BJ (cell line): ENCODE results near the gene CHCHD6. TPM values are rescaled to one million over a fixed set of nuclear protein-coding genes. Genes with fewer than 3 reads are reported as not detected.

Experiments used
- CTCF ChIA-PET: fragments of 350-600 bp; formaldehyde crosslinking; extraction: SDS; loops from one replicate; lab custom pipeline; 2021; ENCODE audit warnings: antibody characterized with exemption, inconsistent platforms; lab: Yijun Ruan, JAX
- POLR2A ChIA-PET: fragments of 300-600 bp; sonication (Branson Sonifier 250); formaldehyde crosslinking; extraction: SDS; loops from one replicate; lab custom pipeline; 2021; ENCODE audit warnings: antibody characterized with exemption; lab: Charles Lee
- DNase-seq: peaks from one replicate; pipeline ENCODE4 v3.0.0-alpha.2; 2011; ENCODE audit warnings: low read depth
- H3K27me3 ChIP-seq: 2 replicates; pipeline ENCODE4 v1.6.0; 2011; ENCODE audit warnings: low read length; ENCODE audit not compliant: control insufficient read depth, insufficient read depth
- H3K36me3 ChIP-seq: 2 replicates; pipeline ENCODE4 v1.5.1; 2011; ENCODE audit warnings: low read length; ENCODE audit not compliant: control insufficient read depth, insufficient read depth
- H3K4me3 ChIP-seq: 2 replicates; pipeline ENCODE4 v1.5.1; 2011; ENCODE audit warnings: low read depth, mild to moderate bottlenecking, control low read depth, low read length
- CTCF ChIP-seq: IDR thresholded peaks from 2 replicates; pipeline ENCODE4 v1.5.1; 2011; ENCODE audit warnings: low read depth, mild to moderate bottlenecking, control low read depth, inconsistent platforms, low read length, moderate library complexity; ENCODE audit not compliant: insufficient read depth
- polyA plus RNA-seq: library from polyadenylated mRNA; depleted of rRNA; stranded (reverse); fragments of >200 nt; gene quantifications from 2 replicates; pipeline ENCODE4 v1.2.3, GENCODE V29; 2011

Gene CHCHD6
- polyA plus RNA-seq, 1 experiment, result 23.7 TPM

GRCh38 chr3:126921085-126921824 is 217.2 kb downstream of the CHCHD6 start:
- ChIA-PET CTCF (interaction anchor here (1.2 to 1.7 kb wide), 2 partner anchors 13 to 169 kb away, joined by 3 to 6 read pairs; no protein-coding TSS in a partner anchor), POLR2A (no interaction called here)
- no peak overlapping the region for H3K4me3 ChIP-seq
- H3K27me3 ChIP-seq, result no peaks in the 10 kb centered on the region
- no peak for DNase-seq
- TF ChIP-seq CTCF, result no peak
- no peaks in the 10 kb centered on the region; the same call in 1 of the 2 replicates for H3K36me3 ChIP-seq

GRCh38 chr3:126922466-126922865 is 218.4 kb downstream of the CHCHD6 start:
- POLR2A ChIA-PET, result no interaction called here
- Histone ChIP-seq H3K36me3 (no peaks in the 10 kb centered on the region), H3K4me3 (no peak overlapping the region), H3K27me3 (no peaks in the 10 kb centered on the region)
- CTCF ChIA-PET, result interaction anchor here (0.9 to 1.1 kb wide), 2 partner anchors 11 to 13 kb away, joined by 3 read pairs; no protein-coding TSS in a partner anchor
- no peak for DNase-seq
- TF ChIP-seq CTCF, result no peak

GRCh38 chr3:126923423-126923822 is 219.4 kb downstream of the CHCHD6 start:
- TF ChIP-seq CTCF, result no peak
- no peak overlapping the region for H3K4me3 ChIP-seq
- ChIA-PET POLR2A (no interaction called here), CTCF (interaction anchor here (1.1 kb wide), 1 partner anchor 12 kb away, joined by 3 read pairs; no protein-coding TSS in a partner anchor)
- H3K27me3 ChIP-seq, result no peaks in the 10 kb centered on the region
- no peak for DNase-seq
- H3K36me3 ChIP-seq, result no peaks in the 10 kb centered on the region

DNA sequence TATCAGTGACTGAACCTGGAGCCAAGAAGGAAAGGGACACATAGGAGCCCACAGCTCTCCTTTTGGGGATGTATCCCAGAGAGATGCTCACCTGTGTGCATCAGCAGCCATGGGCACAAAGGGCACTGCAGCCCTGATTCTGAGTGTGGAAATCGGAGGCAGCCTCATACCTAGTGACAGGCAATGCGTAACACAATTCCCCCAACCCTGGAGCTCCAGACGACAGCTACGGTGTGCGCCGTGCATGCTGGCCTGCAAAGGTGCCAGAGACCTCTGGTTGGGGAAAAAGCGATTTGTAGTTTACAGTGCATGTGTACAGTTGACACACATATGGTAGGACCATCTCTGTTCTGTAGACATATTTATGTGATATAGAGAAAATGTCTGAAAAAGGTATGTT is 219.9 kb downstream of the CHCHD6 start:
- POLR2A ChIA-PET, result no interaction called here
- no peak overlapping the region for H3K4me3 ChIP-seq
- no peaks in the 10 kb centered on the region for H3K36me3 ChIP-seq
- H3K27me3 ChIP-seq, result no peaks in the 10 kb centered on the region
- no peak for DNase-seq
- CTCF ChIA-PET, result interaction anchor here (1.2 to 1.9 kb wide), 3 partner anchors 59 to 172 kb away, joined by 3 to 6 read pairs (median 3); partner anchors contain the start of gene PLXNA1
- no peak for TF ChIP-seq CTCF

GRCh38 chr3:126924458-126924857 is 220.4 kb downstream of the CHCHD6 start:
- ChIA-PET CTCF (interaction anchor here (0.8 to 1.9 kb wide), 4 partner anchors 11 to 173 kb away, joined by 3 to 6 read pairs (median 3); partner anchors contain the start of gene PLXNA1), POLR2A (no interaction called here)
- DNase-seq, result no peak
- Histone ChIP-seq H3K4me3 (no peak overlapping the region), H3K36me3 (no peaks in the 10 kb centered on the region), H3K27me3 (no peaks in the 10 kb centered on the region)
- no peak for TF ChIP-seq CTCF
